ENCODE data around the gene MUS81. TPM values are rescaled to one million over a fixed set of nuclear protein-coding genes. Genes with fewer than 3 reads are reported as not detected.

The MUS81 gene
- total and polyA plus RNA-seq, 2 of the 13 experiments (the other 11 are each of a cell fraction or from before 2014, with no cell fraction given): 25.6 to 30.2 TPM

DNA sequence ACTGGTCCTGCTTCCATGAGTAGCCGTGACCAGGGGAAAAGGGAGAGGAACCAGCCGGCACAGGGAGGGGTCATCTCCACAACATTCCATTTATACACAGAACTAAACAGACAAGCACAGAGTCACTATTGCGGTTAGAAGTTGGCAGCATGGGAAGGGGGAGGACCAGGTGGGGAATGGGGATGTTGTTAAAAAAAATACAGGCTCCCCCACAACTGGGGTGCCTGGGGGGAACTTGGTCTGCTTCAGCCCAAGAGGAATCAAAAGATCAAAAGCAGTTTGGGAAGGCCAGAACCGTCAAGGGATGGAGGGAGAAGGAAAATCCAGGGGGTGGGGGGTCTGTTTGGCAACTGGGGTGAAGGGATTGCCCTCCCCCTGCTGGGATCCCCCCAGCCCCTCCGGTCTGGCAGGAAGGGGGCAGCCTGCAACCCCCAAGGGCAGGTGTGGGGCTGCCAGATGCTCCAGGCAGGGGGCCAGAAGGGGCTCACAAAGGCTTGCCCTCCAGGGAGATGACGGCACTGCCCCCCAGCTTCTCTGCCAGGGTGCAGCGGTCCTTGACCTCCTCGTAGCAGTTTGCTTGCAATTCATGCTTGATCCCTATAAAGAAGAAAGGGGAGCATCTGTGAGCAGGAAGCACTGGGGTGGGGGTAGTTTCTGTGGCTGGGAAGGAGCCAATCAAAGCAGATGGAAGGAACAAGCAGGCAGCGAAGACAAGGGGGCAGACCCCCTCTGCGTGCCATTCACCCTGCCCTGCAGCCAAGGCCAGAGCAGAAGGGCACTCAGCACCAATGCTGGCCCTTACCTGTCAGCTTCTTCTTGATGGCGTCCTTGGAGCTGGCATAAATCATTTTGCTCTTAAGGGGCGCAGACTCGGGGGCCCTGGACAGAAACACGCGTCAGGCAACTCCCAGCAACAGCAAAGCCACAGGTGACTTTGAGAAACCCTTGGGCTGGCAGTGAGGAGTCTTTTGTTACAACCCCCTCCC, 5.1 kb upstream of the MUS81 start (continued):
- TF ChIP-seq, protein P1, sequence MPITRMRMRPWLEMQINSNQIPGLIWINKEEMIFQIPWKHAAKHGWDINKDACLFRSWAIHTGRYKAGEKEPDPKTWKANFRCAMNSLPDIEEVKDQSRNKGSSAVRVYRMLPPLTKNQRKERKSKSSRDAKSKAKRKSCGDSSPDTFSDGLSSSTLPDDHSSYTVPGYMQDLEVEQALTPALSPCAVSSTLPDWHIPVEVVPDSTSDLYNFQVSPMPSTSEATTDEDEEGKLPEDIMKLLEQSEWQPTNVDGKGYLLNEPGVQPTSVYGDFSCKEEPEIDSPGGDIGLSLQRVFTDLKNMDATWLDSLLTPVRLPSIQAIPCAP (CRISPR knock-in tag; IDR thresholded peaks at IDR 0.05; ENCODE audit: low read depth): no peak
- TF ChIP-seq ZNF619 (CRISPR knock-in tag; IDR thresholded peaks at IDR 0.05): no peak
- no peak for TF ChIP-seq NFYB (CRISPR knock-in tag; IDR thresholded peaks at IDR 0.05)
- TF ChIP-seq TMF1 (CRISPR knock-in tag; IDR thresholded peaks at IDR 0.05; ENCODE audit: low read depth): no peak
- no peak for TF ChIP-seq ZNF383 (CRISPR knock-in tag; IDR thresholded peaks at IDR 0.05; ENCODE audit: borderline replicate concordance)
- no peak for TF ChIP-seq BATF2 (CRISPR knock-in tag; IDR thresholded peaks at IDR 0.05)
- TF ChIP-seq MXD4 (CRISPR knock-in tag; IDR thresholded peaks at IDR 0.05): no peak

- Histone ChIP-seq H3K4me3 (replicated peaks in 1 of 3; ENCODE audit: insufficient read depth in 1 of 3, low read depth in 2 of 3, low read length in 3 of 3) (peak overlapping the region in 1 of 3 experiments; percentile 99; a peak in 2 of 6 replicates), H3K27me3 (ENCODE audit: control insufficient read depth in 1 of 2, insufficient read depth in 2 of 2, low read length in 2 of 2) (no peaks in the 10 kb centered on the region; a peak in 1 of 5 replicates), H3K9me3 (ENCODE audit: low read length) (0 out of 2 replicates have a peak, but pooled peaks cover 4% of the 10 kb centered on the region), H3K36me3 (replicated peaks in 1 of 2; ENCODE audit: control insufficient read depth in 1 of 2, insufficient read depth in 2 of 2, low read length in 2 of 2) (peaks cover 14 to 34% of the 10 kb centered on the region in 2 experiments), H3K79me2 (ENCODE audit: insufficient read depth, low read length) (peaks cover 24% of the 10 kb centered on the region), H4K20me1 (ENCODE audit: insufficient read depth, low read length) (peaks cover 50% of the 10 kb centered on the region), H2AFZ (ENCODE audit: low read length) (no peak overlapping the region), H3K4me1 (ENCODE audit: insufficient read depth, low read length) (peaks cover 51% of the 10 kb centered on the region), H3K9ac (ENCODE audit: insufficient read depth, low read depth, low read length) (peak overlapping the region; percentile 86; the same call in 1 of the 2 replicates), H3K27ac (ENCODE audit: extremely low read length, insufficient read depth, low read length) (no peak overlapping the region), H3K4me2 (ENCODE audit: low read depth, low read length) (peak overlapping the region; percentile 79)
- BruUV-seq (replicated peaks): no TSS peak
- in situ Hi-C loops (cut with HindIII; ENCODE audit: extremely low pct_ligation_motif_present, low pct_unique_long_range_greater_than_20kb) (loop anchor here (10.0 kb wide), 1 partner anchor 301 kb away; the partner anchor contains the start of gene LTBP3), intact Hi-C loops (cut with micrococcal nuclease; ENCODE audit: unreplicated experiment) (no loop called here)
- POLR2A ChIA-PET: interaction anchor here (1.3 kb wide), 1 partner anchor 35 kb away, joined by 3 read pairs; the partner anchor contains the start of gene CCDC85B
- DNase-seq (ENCODE audit: low spot score) (no peak), FAIRE-seq (no peak), ATAC-seq (no peak)
- WGBS (ENCODE audit: low lambda C conversion rate): 94% methylated on average over 15 of the region's 15 CpGs
- CTCF ChIA-PET (ENCODE audit: low intra/inter-chr PET ratio, low total read pairs): no interaction called here
- TF ChIP-seq ZNF121 (CRISPR knock-in tag; IDR thresholded peaks at IDR 0.05) (no peak), ZNF484 (CRISPR knock-in tag; IDR thresholded peaks at IDR 0.05; ENCODE audit: borderline replicate concordance, low read depth) (no peak), BCLAF1 (IDR thresholded peaks at IDR 0.05) (no peak), ZNF780A (CRISPR knock-in tag; IDR thresholded peaks at IDR 0.05) (no peak), PAX8 (CRISPR knock-in tag; IDR thresholded peaks at IDR 0.05; ENCODE audit: borderline replicate concordance) (no peak), ZNF235 (CRISPR knock-in tag; IDR thresholded peaks at IDR 0.05; ENCODE audit: borderline replicate concordance) (no peak), ZZZ3 (CRISPR knock-in tag; IDR thresholded peaks at IDR 0.05; ENCODE audit: borderline replicate concordance) (no peak), SOX13 (IDR thresholded peaks at IDR 0.05) (no peak), SOX13 (CRISPR knock-in tag; conservative IDR thresholded peaks at IDR 0.05 in 1 of 2, IDR thresholded peaks at IDR 0.05 in 1 of 2) (no peak), ZNF12 (CRISPR knock-in tag; IDR thresholded peaks at IDR 0.05) (no peak), STAG1 (CRISPR knock-in tag; IDR thresholded peaks at IDR 0.05) (no peak)
These were observed 4.3 kb upstream of the MUS81 start for GRCh38 chr11:65855927-65856363.

Measured in HepG2 (cell line).